HL-60 (cell line): ENCODE data around the gene PROSER2.

Source experiments
- DNase-seq, 2 experiments: peaks; one replicate each; pipeline ENCODE4 v3.0.0-alpha.2; 2010 to 2020; ENCODE audit warnings: low read depth in 1 of 2, low spot score in 1 of 2
- H3K27ac ChIP-seq: fragments of 250-450 bp; sonication (Bioruptor Pico); replicated peaks from 2 replicates; pipeline ENCODE4 v1.5.1; 2020; ENCODE audit warnings: mild to moderate bottlenecking, moderate library complexity
- H3K27me3 ChIP-seq: fragments of 250-450 bp; sonication (Bioruptor Pico); 2 replicates; pipeline ENCODE4 v1.5.1; 2021; ENCODE audit warnings: mild to moderate bottlenecking, moderate library complexity; ENCODE audit not compliant: insufficient read depth, poor library complexity, severe bottlenecking
- H3K4me3 ChIP-seq: replicated peaks from 2 replicates; pipeline ENCODE4 v1.5.1; 2011; ENCODE audit warnings: mild to moderate bottlenecking, control low read depth, low read length; ENCODE audit not compliant: insufficient read depth
- GABPA ChIP-seq: IDR thresholded peaks from 2 replicates; pipeline ENCODE4 v1.6.1; 2012; ENCODE audit warnings: low read depth
- POLR2AphosphoS5 ChIP-seq: IDR thresholded peaks from 2 replicates; pipeline ENCODE4 v1.6.1; 2012; ENCODE audit warnings: low read depth
- SPI1 ChIP-seq: IDR thresholded peaks from 2 replicates; pipeline ENCODE4 v1.6.1; 2012; ENCODE audit warnings: low read depth, mild to moderate bottlenecking, borderline replicate concordance
- TF ChIP-seq, protein P1 (sequence below): IDR thresholded peaks from 2 replicates; pipeline ENCODE4 v1.6.1; 2012; ENCODE audit warnings: low read depth; ENCODE audit not compliant: insufficient replicate concordance
- TF ChIP-seq, protein P2 (sequence below): IDR thresholded peaks from one replicate; pipeline ENCODE4 v1.5.1; 2011; ENCODE audit warnings: low read length, control low read depth, inconsistent platforms; ENCODE audit not compliant: insufficient read depth

The PROSER2 gene

GRCh38 chr10:11783558-11783865, 39.6 kb upstream of the PROSER2 start:
- no peak for DNase-seq

DNA sequence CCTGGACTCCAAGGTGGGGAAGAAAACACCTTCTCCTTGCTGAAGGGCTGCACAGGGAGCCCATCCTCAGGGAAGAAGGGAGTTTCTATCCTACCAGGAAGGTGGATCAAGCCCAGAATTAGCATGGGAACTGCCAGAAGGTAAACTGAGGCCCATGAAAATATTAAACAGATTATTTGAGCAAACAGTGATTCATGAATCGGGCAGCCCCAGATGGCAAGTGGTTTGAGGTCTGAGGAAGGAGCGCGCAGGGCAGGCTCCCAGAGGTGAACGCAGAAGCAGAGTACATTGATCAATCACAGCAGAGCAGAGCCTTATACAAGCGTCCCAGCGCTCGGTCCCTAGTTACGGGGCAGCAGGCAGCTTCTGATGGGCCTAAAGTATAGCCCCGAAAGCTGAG, 35.8 kb upstream of the PROSER2 start:
- TF ChIP-seq GABPA (no peak), POLR2AphosphoS5 (no peak), SPI1 (no peak)
- TF ChIP-seq, protein P1, sequence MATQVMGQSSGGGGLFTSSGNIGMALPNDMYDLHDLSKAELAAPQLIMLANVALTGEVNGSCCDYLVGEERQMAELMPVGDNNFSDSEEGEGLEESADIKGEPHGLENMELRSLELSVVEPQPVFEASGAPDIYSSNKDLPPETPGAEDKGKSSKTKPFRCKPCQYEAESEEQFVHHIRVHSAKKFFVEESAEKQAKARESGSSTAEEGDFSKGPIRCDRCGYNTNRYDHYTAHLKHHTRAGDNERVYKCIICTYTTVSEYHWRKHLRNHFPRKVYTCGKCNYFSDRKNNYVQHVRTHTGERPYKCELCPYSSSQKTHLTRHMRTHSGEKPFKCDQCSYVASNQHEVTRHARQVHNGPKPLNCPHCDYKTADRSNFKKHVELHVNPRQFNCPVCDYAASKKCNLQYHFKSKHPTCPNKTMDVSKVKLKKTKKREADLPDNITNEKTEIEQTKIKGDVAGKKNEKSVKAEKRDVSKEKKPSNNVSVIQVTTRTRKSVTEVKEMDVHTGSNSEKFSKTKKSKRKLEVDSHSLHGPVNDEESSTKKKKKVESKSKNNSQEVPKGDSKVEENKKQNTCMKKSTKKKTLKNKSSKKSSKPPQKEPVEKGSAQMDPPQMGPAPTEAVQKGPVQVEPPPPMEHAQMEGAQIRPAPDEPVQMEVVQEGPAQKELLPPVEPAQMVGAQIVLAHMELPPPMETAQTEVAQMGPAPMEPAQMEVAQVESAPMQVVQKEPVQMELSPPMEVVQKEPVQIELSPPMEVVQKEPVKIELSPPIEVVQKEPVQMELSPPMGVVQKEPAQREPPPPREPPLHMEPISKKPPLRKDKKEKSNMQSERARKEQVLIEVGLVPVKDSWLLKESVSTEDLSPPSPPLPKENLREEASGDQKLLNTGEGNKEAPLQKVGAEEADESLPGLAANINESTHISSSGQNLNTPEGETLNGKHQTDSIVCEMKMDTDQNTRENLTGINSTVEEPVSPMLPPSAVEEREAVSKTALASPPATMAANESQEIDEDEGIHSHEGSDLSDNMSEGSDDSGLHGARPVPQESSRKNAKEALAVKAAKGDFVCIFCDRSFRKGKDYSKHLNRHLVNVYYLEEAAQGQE: no peak
- TF ChIP-seq, protein P2, sequence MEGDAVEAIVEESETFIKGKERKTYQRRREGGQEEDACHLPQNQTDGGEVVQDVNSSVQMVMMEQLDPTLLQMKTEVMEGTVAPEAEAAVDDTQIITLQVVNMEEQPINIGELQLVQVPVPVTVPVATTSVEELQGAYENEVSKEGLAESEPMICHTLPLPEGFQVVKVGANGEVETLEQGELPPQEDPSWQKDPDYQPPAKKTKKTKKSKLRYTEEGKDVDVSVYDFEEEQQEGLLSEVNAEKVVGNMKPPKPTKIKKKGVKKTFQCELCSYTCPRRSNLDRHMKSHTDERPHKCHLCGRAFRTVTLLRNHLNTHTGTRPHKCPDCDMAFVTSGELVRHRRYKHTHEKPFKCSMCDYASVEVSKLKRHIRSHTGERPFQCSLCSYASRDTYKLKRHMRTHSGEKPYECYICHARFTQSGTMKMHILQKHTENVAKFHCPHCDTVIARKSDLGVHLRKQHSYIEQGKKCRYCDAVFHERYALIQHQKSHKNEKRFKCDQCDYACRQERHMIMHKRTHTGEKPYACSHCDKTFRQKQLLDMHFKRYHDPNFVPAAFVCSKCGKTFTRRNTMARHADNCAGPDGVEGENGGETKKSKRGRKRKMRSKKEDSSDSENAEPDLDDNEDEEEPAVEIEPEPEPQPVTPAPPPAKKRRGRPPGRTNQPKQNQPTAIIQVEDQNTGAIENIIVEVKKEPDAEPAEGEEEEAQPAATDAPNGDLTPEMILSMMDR: no peak
- Histone ChIP-seq H3K4me3 (no peak overlapping the region), H3K27ac (no peak overlapping the region), H3K27me3 (no peaks in the 10 kb centered on the region)
- no peak for DNase-seq

More at GRCh38 chr10:11783558-11783865, 39.6 kb upstream of the PROSER2 start:
- Histone ChIP-seq H3K4me3 (no peak overlapping the region), H3K27me3 (no peaks in the 10 kb centered on the region), H3K27ac (no peak overlapping the region)
- TF ChIP-seq SPI1: no peak

DNA sequence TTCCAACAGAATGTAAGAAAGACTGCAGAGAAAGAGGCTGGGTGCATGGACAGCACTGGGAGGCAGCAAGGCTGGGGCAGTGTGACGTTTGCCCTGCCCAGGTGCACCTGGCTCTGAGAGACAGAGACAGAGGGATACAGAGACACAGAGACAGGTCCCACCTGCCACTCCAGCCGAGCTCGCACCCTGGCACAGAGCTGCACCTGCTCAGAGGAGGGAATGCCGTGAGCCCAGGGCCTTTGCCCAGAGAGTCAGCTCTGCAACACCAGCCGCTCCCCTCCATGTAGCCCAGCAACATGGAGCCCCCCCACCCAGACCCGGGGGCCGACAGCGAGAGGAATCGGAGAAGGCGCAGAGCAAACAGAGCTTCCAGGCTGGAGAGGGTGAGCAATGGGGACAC, 35.3 kb upstream of the PROSER2 start:
- DNase-seq: no peak
- no peak overlapping the region for H3K4me3 ChIP-seq
- H3K27ac ChIP-seq: no peak overlapping the region
- TF ChIP-seq GABPA: no peak
- TF ChIP-seq, protein P1: no peak
- H3K27me3 ChIP-seq: no peaks in the 10 kb centered on the region

- Histone ChIP-seq H3K27me3 (no peaks in the 10 kb centered on the region), H3K4me3 (no peak overlapping the region), H3K27ac (no peak overlapping the region)
- DNase-seq: no peak
- no peak for TF ChIP-seq SPI1
- no peak for TF ChIP-seq POLR2AphosphoS5
- TF ChIP-seq, protein P2: no peak
These were observed 33.9 kb upstream of the PROSER2 start for GRCh38 chr10:11789306-11789705.

GRCh38 chr10:11789956-11790355, 33.2 kb upstream of the PROSER2 start:
- no peak for DNase-seq
- H3K27me3 ChIP-seq: no peaks in the 10 kb centered on the region
- no peak overlapping the region for H3K4me3 ChIP-seq
- TF ChIP-seq SPI1: no peak
- no peak for TF ChIP-seq POLR2AphosphoS5
- no peak for TF ChIP-seq GABPA
- TF ChIP-seq, protein P1: no peak
- TF ChIP-seq, protein P2: no peak
- no peak overlapping the region for H3K27ac ChIP-seq
